Calu3 (cell line): Measurements from ENCODE around the gene PABPC1L. TPM values are rescaled to one million over a fixed set of nuclear protein-coding genes. Genes with fewer than 3 reads are reported as not detected.

ENCODE experiments used
- BruUV-seq: library from RNA; stranded (reverse); fragments of 400-500 nt; replicated peaks from 2 replicates; lab custom pipeline; 2021; lab: Mats Ljungman, UMichigan
- CTCF ChIA-PET: fragments of 300-600 bp; sonication (Branson Sonifier 250); formaldehyde crosslinking; loops from one replicate; lab custom pipeline; 2022; ENCODE audit warnings: antibody characterized with exemption; lab: Charles Lee
- DNase-seq: peaks from one replicate; pipeline ENCODE4 v3.0.0; 2022
- H3K27ac Mint-ChIP-seq: one replicate; pipeline ENCODE4 v1.8.0; 2022; ENCODE audit warnings: mixed read lengths; ENCODE audit not compliant: unreplicated experiment
- H3K27me3 Mint-ChIP-seq: one replicate; pipeline ENCODE4 v1.8.0; 2022; ENCODE audit warnings: mixed read lengths; ENCODE audit not compliant: unreplicated experiment
- H3K36me3 Mint-ChIP-seq: one replicate; pipeline ENCODE4 v1.8.0; 2022; ENCODE audit warnings: mild to moderate bottlenecking, moderate library complexity, mixed read lengths; ENCODE audit not compliant: insufficient read depth, unreplicated experiment
- H3K4me1 Mint-ChIP-seq: one replicate; pipeline ENCODE4 v1.8.0; 2022; ENCODE audit warnings: mild to moderate bottlenecking, low read depth, mixed read lengths; ENCODE audit not compliant: unreplicated experiment
- H3K4me3 Mint-ChIP-seq: one replicate; pipeline ENCODE4 v1.8.0; 2022; ENCODE audit warnings: mild to moderate bottlenecking, low read depth, moderate library complexity, mixed read lengths; ENCODE audit not compliant: unreplicated experiment
- H3K9me3 Mint-ChIP-seq: one replicate; pipeline ENCODE4 v1.8.0; 2022; ENCODE audit warnings: low read depth, mixed read lengths; ENCODE audit not compliant: unreplicated experiment
- CTCF ChIP-seq: fragments of 200-600 bp; IDR thresholded peaks from one replicate; pipeline ENCODE4 v1.8.0; 2022; ENCODE audit warnings: antibody characterized with exemption; ENCODE audit not compliant: unreplicated experiment
- intact Hi-C: fragments of 100-400 bp; cut with micrococcal nuclease; formaldehyde crosslinking; loops from one replicate; pipeline ENCODE4 v1.10.0; 2022; ENCODE audit not compliant: unreplicated experiment
- total RNA-seq: library from RNA; stranded (reverse); gene quantifications from 2 replicates; pipeline ENCODE4 v1.2.3, GENCODE V29; 2022

PABPC1L gene
- total RNA-seq, 1 experiment from 2014 or later = 172 TPM

- H3K4me3 Mint-ChIP-seq = no peak overlapping the region
- CTCF ChIA-PET = interaction anchor here (0.7 kb wide), 1 partner anchor 296 kb away, joined by 5 read pairs; no protein-coding TSS in a partner anchor
- H3K27ac Mint-ChIP-seq = no peak overlapping the region
- no peaks in the 10 kb centered on the region for H3K9me3 Mint-ChIP-seq
- no peaks in the 10 kb centered on the region for H3K4me1 Mint-ChIP-seq
- no peak for DNase-seq
- no peak for TF ChIP-seq CTCF
- intact Hi-C loops = no loop called here
- H3K36me3 Mint-ChIP-seq = peaks cover 25% of the 10 kb centered on the region
- no TSS peak for BruUV-seq
- no peaks in the 10 kb centered on the region for H3K27me3 Mint-ChIP-seq
Observed at GRCh38 chr20:44928595-44928994, 18.7 kb downstream of the PABPC1L start.

DNA sequence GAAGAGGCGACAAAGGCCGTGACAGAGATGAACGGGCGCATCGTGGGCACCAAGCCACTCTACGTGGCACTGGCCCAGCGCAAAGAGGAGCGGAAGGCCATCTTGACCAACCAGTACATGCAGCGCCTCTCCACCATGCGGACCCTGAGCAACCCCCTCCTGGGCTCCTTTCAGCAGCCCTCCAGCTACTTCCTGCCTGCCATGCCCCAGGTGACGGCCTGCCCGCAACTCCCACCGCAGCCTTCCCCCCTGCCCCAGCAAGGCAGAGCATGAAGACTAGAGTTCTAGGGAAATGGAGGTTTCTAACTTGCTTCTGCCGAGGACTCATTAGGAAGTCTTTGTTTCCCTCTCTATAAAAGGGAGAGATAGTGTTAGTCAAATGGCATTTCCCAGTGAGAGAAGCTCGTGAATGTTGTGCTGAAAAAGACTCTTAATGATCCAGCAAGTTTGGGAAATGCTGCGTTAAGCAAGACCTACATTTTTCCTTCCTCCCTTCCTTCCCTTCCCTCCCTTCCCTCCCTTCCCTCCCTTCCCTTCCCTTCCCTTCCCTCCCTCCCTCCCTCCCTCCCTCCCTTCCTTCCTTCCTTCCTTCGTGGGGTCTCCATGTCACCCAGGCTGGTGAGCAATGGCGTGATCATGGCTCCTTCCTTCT, 20.8 kb downstream of the PABPC1L start:
- intact Hi-C loops = no loop called here
- H3K4me3 Mint-ChIP-seq = no peak overlapping the region
- H3K4me1 Mint-ChIP-seq = no peaks in the 10 kb centered on the region
- DNase-seq = no peak
- H3K36me3 Mint-ChIP-seq = peaks cover 25% of the 10 kb centered on the region
- no peaks in the 10 kb centered on the region for H3K9me3 Mint-ChIP-seq
- no peak for TF ChIP-seq CTCF
- H3K27ac Mint-ChIP-seq = no peak overlapping the region
- CTCF ChIA-PET = no interaction called here
- no peaks in the 10 kb centered on the region for H3K27me3 Mint-ChIP-seq
- BruUV-seq = no TSS peak

DNA sequence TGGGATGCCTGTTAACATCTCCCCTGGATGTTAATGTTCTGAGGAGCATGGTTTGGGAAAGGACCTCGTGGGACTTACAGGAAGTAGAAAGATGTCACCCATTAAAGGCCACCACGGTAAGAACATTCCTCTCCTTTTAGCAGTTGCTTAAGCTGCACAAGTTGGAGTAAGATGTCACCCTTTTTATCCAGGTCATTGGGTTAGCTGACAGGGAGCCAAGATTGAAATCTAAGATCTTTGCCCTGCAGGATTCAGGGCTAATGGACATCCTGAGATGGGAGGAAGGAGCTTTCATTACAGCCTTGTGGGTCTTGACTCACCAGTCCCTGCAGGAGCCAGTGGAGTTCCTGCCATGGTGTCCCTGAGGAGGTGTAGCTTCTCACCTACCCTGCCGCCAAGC, 22.1 kb downstream of the PABPC1L start:
- H3K27ac Mint-ChIP-seq = no peak overlapping the region
- peaks cover 20% of the 10 kb centered on the region for H3K36me3 Mint-ChIP-seq
- no peaks in the 10 kb centered on the region for H3K4me1 Mint-ChIP-seq
- intact Hi-C loops = no loop called here
- CTCF ChIA-PET = interaction anchor here (0.5 to 0.6 kb wide), 2 partner anchors 22 to 27 kb away, joined by 4 to 6 read pairs; partner anchors contain the start of gene PABPC1L
- H3K9me3 Mint-ChIP-seq = no peaks in the 10 kb centered on the region
- no peaks in the 10 kb centered on the region for H3K27me3 Mint-ChIP-seq
- TF ChIP-seq CTCF = no peak
- BruUV-seq = no TSS peak
- DNase-seq = no peak
- H3K4me3 Mint-ChIP-seq = no peak overlapping the region

- no TSS peak for BruUV-seq
- H3K4me3 Mint-ChIP-seq = no peak overlapping the region
Observed at GRCh38 chr20:44932916-44933315, 23.1 kb downstream of the PABPC1L start.

More at GRCh38 chr20:44932916-44933315, 23.1 kb downstream of the PABPC1L start:
- Mint-ChIP-seq H3K9me3 (no peaks in the 10 kb centered on the region), H3K27me3 (no peaks in the 10 kb centered on the region), H3K4me1 (no peaks in the 10 kb centered on the region), H3K36me3 (peaks cover 27% of the 10 kb centered on the region), H3K27ac (no peak overlapping the region)
- no peak for TF ChIP-seq CTCF
- DNase-seq = no peak
- intact Hi-C loops = no loop called here
- CTCF ChIA-PET = no interaction called here
